Stimulated activated naive CD8-positive, alpha-beta T cell treated with anti-CD3 and anti-CD28 coated beads, Interleukin-15, amount 100 ng/mL, for 72 hours (primary cell): ENCODE data around the gene EGFR.

Source experiments
- ATAC-seq: fragments of 150-1000 bp; cut with Tn5 transposase; 2 replicates; pipeline ENCODE4 v1.10.0; 2021; ENCODE audit warnings: mild to moderate bottlenecking, moderate library complexity
- DNase-seq, 2 donors: peaks; one replicate each; pipeline ENCODE4 v3.0.0; 2021 to 2022
- H3K27ac Mint-ChIP-seq, 2 donors: one replicate each; pipeline ENCODE4 v1.8.0; 2022; ENCODE audit warnings: mild to moderate bottlenecking in 2 of 2, mixed read lengths in 2 of 2, moderate library complexity in 2 of 2
- H3K27me3 Mint-ChIP-seq: one replicate; pipeline ENCODE4 v1.8.0; 2022; ENCODE audit warnings: mixed read lengths
- H3K4me1 Mint-ChIP-seq: one replicate; pipeline ENCODE4 v1.8.0; 2022; ENCODE audit warnings: mild to moderate bottlenecking, mixed read lengths
- H3K4me3 Mint-ChIP-seq, 2 donors: one replicate each; pipeline ENCODE4 v1.8.0; 2022; ENCODE audit warnings: mild to moderate bottlenecking in 2 of 2, mixed read lengths in 2 of 2, moderate library complexity in 1 of 2
- H3K9me3 Mint-ChIP-seq, 2 donors: one replicate each; pipeline ENCODE4 v1.8.0; 2022; ENCODE audit warnings: mixed read lengths in 2 of 2

The EGFR gene

GRCh38 chr7:55060636-55061022 lies 41.8 kb downstream of the EGFR start:
- H3K27me3 Mint-ChIP-seq = peaks cover 31% of the 10 kb centered on the region
- no peak overlapping the region for H3K4me3 Mint-ChIP-seq
- H3K27ac Mint-ChIP-seq = no peak overlapping the region
- H3K4me1 Mint-ChIP-seq = no peaks in the 10 kb centered on the region
- no peak for DNase-seq
- ATAC-seq = no peak
- H3K9me3 Mint-ChIP-seq = no peaks in the 10 kb centered on the region

GRCh38 chr7:55061726-55062499 lies 43.1 kb downstream of the EGFR start:
- Mint-ChIP-seq H3K4me1 (no peaks in the 10 kb centered on the region), H3K9me3 (no peaks in the 10 kb centered on the region), H3K27me3 (peaks cover 29% of the 10 kb centered on the region), H3K4me3 (no peak overlapping the region), H3K27ac (no peak overlapping the region)
- ATAC-seq = no peak
- DNase-seq = no peak

- ATAC-seq (no peak), DNase-seq (no peak)
- H3K4me1 Mint-ChIP-seq = no peaks in the 10 kb centered on the region
- no peaks in the 10 kb centered on the region for H3K9me3 Mint-ChIP-seq
- no peak overlapping the region for H3K27ac Mint-ChIP-seq
- H3K4me3 Mint-ChIP-seq = no peak overlapping the region
- H3K27me3 Mint-ChIP-seq = peaks cover 30% of the 10 kb centered on the region
Observed at GRCh38 chr7:55063061-55063460, 44.2 kb downstream of the EGFR start.

- Mint-ChIP-seq H3K27me3 (peaks cover 34% of the 10 kb centered on the region), H3K27ac (no peak overlapping the region), H3K9me3 (no peaks in the 10 kb centered on the region), H3K4me3 (no peak overlapping the region), H3K4me1 (no peaks in the 10 kb centered on the region)
- DNase-seq = no peak
- no peak for ATAC-seq
Observed at GRCh38 chr7:55063633-55064032, 44.8 kb downstream of the EGFR start.

- no peak for ATAC-seq
- H3K9me3 Mint-ChIP-seq = no peaks in the 10 kb centered on the region
- no peaks in the 10 kb centered on the region for H3K4me1 Mint-ChIP-seq
- no peak overlapping the region for H3K4me3 Mint-ChIP-seq
- peaks cover 49% of the 10 kb centered on the region for H3K27me3 Mint-ChIP-seq
- no peak for DNase-seq
- H3K27ac Mint-ChIP-seq = no peak overlapping the region
Observed at GRCh38 chr7:55065079-55065478, 46.3 kb downstream of the EGFR start.

- ATAC-seq (no peak), DNase-seq (no peak)
- Mint-ChIP-seq H3K4me1 (no peaks in the 10 kb centered on the region), H3K27ac (no peak overlapping the region), H3K27me3 (peaks cover 54% of the 10 kb centered on the region), H3K9me3 (no peaks in the 10 kb centered on the region), H3K4me3 (no peak overlapping the region)
Observed at GRCh38 chr7:55065511-55066229, 46.9 kb downstream of the EGFR start.

GRCh38 chr7:55066524-55066923 lies 47.7 kb downstream of the EGFR start:
- no peaks in the 10 kb centered on the region for H3K9me3 Mint-ChIP-seq
- H3K27me3 Mint-ChIP-seq = peaks cover 62% of the 10 kb centered on the region
- H3K4me3 Mint-ChIP-seq = no peak overlapping the region
- H3K27ac Mint-ChIP-seq = no peak overlapping the region
- no peaks in the 10 kb centered on the region for H3K4me1 Mint-ChIP-seq
- no peak for DNase-seq
- ATAC-seq = no peak

- H3K9me3 Mint-ChIP-seq = no peaks in the 10 kb centered on the region
- ATAC-seq (no peak), DNase-seq (no peak)
- H3K27ac Mint-ChIP-seq = no peak overlapping the region
- H3K4me3 Mint-ChIP-seq = no peak overlapping the region
- H3K4me1 Mint-ChIP-seq = no peaks in the 10 kb centered on the region
- peaks cover 67% of the 10 kb centered on the region for H3K27me3 Mint-ChIP-seq
Observed at GRCh38 chr7:55066938-55067337, 48.1 kb downstream of the EGFR start.

GRCh38 chr7:55067748-55068147 lies 48.9 kb downstream of the EGFR start:
- Mint-ChIP-seq H3K4me1 (no peaks in the 10 kb centered on the region), H3K27me3 (peaks cover 70% of the 10 kb centered on the region), H3K27ac (no peak overlapping the region), H3K9me3 (no peaks in the 10 kb centered on the region), H3K4me3 (no peak overlapping the region)
- DNase-seq = no peak
- ATAC-seq = no peak

- no peak for ATAC-seq
- peaks cover 63% of the 10 kb centered on the region for H3K27me3 Mint-ChIP-seq
- H3K4me3 Mint-ChIP-seq = no peak overlapping the region
Observed at GRCh38 chr7:55069271-55069792, 50.5 kb downstream of the EGFR start.

GRCh38 chr7:55070271-55070743 lies 51.5 kb downstream of the EGFR start:
- Mint-ChIP-seq H3K27me3 (peaks cover 58% of the 10 kb centered on the region), H3K27ac (no peak overlapping the region), H3K4me1 (peaks cover 19% of the 10 kb centered on the region), H3K9me3 (no peaks in the 10 kb centered on the region), H3K4me3 (no peak overlapping the region)
- ATAC-seq (no peak), DNase-seq (no peak)

More at GRCh38 chr7:55069271-55069792, 50.5 kb downstream of the EGFR start:
- Mint-ChIP-seq H3K4me1 (peaks cover 16% of the 10 kb centered on the region), H3K9me3 (no peaks in the 10 kb centered on the region), H3K27ac (peak overlapping the region in 1 of 2 donors; percentile 86)
- DNase-seq = no peak

- Mint-ChIP-seq H3K27me3 (peaks cover 58% of the 10 kb centered on the region), H3K9me3 (no peaks in the 10 kb centered on the region), H3K4me3 (no peak overlapping the region), H3K27ac (no peak overlapping the region), H3K4me1 (peaks cover 19% of the 10 kb centered on the region)
- ATAC-seq = no peak
- no peak for DNase-seq
Observed at GRCh38 chr7:55070854-55071253, 52.0 kb downstream of the EGFR start.

GRCh38 chr7:55071411-55072175 lies 52.8 kb downstream of the EGFR start:
- peaks cover 57% of the 10 kb centered on the region for H3K27me3 Mint-ChIP-seq
- no peaks in the 10 kb centered on the region for H3K9me3 Mint-ChIP-seq
- H3K27ac Mint-ChIP-seq = no peak overlapping the region
- ATAC-seq (no peak), DNase-seq (no peak)
- H3K4me3 Mint-ChIP-seq = no peak overlapping the region
- peaks cover 19% of the 10 kb centered on the region for H3K4me1 Mint-ChIP-seq

- Mint-ChIP-seq H3K4me3 (no peak overlapping the region), H3K27me3 (peaks cover 51% of the 10 kb centered on the region), H3K27ac (no peak overlapping the region), H3K9me3 (no peaks in the 10 kb centered on the region), H3K4me1 (peaks cover 19% of the 10 kb centered on the region)
- ATAC-seq (no peak), DNase-seq (no peak)
Observed at GRCh38 chr7:55072251-55072650, 53.4 kb downstream of the EGFR start.

- ATAC-seq (peak; percentile 69), DNase-seq (no peak)
- Mint-ChIP-seq H3K4me1 (peaks cover 19% of the 10 kb centered on the region), H3K27ac (no peak overlapping the region), H3K27me3 (peaks cover 57% of the 10 kb centered on the region), H3K9me3 (no peaks in the 10 kb centered on the region), H3K4me3 (no peak overlapping the region)
Observed at GRCh38 chr7:55073051-55073511, 54.3 kb downstream of the EGFR start.
